Keratinocyte (primary cell): ENCODE results near the gene CTU1.

ENCODE experiments used
- CTCF ChIP-seq, 3 experiments: IDR thresholded peaks in 1 of 3; conservative IDR thresholded peaks in 1 of 3; optimal IDR thresholded peaks in 1 of 3; 2 replicates in 2 of 3; 3 replicates in 1 of 3; pipeline versions ENCODE3 to v1.5.1; 2011; ENCODE audit warnings: low read length in 3 of 3, mild to moderate bottlenecking in 3 of 3, moderate library complexity in 2 of 3, control low read depth in 1 of 3, inconsistent platforms in 1 of 3; ENCODE audit not compliant: insufficient read depth in 2 of 3; ENCODE audit errors: extremely low read depth in 1 of 3
- EZH2 ChIP-seq: IDR thresholded peaks from one replicate; pipeline ENCODE4 v1.6.1; 2012; ENCODE audit warnings: inconsistent platforms, mild to moderate bottlenecking, low read length, moderate library complexity

GRCh38 chr19:51070334-51071094, 37.7 kb downstream of the CTU1 start:
- TF ChIP-seq CTCF (optimal IDR thresholded peaks at IDR 0.05 in 1 of 3, IDR thresholded peaks at IDR 0.05 in 1 of 3, conservative IDR thresholded peaks at IDR 0.05 in 1 of 3; ENCODE audit: extremely low read depth in 1 of 3, insufficient read depth in 2 of 3, low read length in 3 of 3) (no peak), EZH2 (no peak)
